Measurements from ENCODE around the gene CUX1.
"Not testable (repeated sequence)": the region's sequence is repeated elsewhere in the genome, so short reads cannot be mapped to it uniquely, and the experiment has no call there.

The CUX1 gene

DNA sequence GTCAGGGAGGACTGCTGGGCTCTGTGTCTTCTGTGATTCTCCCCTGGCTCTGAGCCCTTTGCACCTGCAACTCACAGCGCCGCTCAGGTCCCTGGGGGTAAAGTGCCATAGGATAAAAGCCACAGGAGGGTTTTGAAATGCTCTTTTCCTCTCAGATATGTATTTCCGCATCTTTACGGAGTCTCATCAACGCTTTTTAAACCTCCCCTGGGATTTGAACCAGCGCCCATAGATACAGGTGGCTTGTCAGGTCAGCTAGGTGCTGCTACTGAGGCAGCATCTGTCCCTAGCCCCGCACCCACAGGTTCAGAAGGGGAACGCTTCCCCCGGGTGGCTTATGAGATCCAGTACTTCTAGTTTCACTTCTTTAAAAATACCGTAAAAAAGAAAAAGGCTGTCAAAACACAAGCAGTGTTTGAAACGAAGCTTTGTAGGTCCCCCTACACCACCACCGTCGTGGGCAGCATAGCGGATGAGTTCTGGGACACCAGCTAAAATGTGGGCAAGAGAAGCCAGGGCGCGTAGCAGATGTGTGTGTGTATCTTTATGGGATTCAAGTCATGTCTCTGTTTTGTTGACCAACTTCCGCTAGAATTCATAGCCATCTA is 173.5 kb downstream of the CUX1 start:
- DNase-seq = no peak

DNA sequence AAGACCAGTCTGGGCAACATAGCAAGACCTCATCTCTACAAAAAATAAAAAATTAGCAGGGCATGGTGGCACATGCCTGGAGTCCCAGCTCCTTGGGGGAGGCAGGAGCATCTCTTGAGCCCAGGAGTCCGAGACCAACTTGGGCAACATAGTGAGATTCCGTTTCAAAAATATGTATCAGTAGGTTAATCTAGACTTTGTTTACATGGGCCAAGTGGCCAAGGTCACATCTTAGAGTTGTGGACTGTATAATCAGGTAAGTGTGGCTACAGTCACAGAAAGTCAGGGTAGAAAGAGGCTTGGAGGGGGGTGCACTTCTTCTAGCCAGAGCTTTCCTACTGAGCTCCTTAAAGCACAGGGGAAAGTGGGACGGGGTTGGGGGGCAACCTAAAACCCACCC is 174.4 kb downstream of the CUX1 start:
- DNase-seq = no peak

DNA sequence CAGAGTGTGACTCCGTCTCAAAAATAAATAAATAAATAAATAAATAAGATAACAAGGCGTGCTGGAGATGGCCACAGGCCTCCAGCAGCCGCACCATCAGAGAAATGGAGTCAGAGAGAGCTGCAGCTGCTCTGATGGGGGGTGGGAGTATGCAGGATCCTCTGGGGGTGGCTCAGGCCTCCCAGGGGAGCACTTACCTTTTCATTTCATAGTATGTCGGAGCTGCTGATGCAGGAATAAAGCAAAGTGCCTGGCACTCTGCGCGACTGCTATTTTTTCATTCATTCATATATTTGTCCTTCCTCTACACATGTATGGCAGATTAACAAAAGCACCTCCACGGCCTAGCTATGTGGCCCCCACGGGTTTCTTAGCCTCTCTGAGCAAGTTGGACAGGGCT is 175.9 kb downstream of the CUX1 start:
- no peak for DNase-seq

DNA sequence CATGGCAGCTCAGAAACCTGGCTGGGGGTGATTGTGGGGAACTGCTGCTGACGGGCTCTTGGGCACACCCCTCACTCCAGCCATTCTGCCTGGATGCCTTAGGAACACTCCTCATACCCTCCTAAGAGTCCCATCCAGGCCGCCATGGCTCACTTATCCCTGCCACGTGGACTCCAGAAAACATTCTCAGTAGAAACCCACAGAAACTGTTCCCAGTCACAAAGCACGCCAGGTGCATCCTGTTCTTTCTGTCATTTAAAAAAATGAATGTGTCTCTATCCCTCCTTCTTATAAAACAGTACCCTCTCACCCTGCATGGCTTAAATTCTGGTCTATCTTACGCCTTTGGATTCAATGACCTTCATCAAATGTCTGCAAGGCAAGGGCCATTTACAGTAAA is 177.7 kb downstream of the CUX1 start:
- no peak for DNase-seq

DNA sequence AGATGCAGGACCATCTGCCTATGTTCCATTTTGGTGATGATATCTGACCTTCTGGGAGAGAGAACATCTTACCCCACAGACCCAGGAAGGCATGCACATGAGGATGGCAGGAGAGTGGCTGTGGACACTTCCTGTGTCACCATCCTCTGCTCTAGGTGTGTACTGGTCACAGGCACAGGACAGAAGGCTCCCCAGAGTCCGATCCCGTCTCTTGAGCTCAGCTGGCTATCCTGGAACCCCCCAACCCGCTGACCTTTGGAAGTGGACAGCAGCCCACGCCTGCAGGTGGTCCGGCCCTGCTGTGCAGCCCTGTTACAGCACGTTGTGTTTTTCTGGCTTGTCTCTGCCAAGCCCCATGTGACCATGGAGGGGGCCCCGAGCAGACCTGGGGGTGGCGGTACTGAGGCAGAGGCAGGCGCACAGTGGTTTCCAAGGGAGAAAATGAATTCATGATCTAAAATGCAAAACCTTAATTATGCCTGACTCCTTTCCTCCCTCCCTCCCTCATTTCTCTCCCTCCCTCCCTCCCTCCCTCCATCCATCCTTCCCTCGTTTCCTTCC is 178.8 kb downstream of the CUX1 start:
- no peak for DNase-seq

DNA sequence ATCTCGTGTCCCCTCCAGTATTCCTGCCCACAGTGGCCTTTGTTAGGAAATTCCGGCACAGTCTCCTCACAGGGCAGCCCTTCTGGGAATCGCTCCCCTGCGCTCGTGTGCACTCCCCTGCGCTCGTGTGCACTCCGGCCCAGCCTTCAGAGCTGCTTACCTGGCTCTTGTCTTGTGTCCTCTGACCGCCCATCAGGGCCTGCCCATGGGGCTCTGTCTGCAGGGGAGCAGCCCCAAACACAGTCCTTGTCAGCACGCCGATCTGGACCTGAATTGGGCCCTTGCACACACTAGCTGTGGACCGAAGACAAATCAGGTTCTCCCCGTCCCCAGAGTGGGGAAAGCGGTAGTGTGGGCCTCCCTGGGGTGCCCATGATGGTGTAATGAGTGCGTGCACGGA is 179.4 kb downstream of the CUX1 start:
- no peak for DNase-seq

DNA sequence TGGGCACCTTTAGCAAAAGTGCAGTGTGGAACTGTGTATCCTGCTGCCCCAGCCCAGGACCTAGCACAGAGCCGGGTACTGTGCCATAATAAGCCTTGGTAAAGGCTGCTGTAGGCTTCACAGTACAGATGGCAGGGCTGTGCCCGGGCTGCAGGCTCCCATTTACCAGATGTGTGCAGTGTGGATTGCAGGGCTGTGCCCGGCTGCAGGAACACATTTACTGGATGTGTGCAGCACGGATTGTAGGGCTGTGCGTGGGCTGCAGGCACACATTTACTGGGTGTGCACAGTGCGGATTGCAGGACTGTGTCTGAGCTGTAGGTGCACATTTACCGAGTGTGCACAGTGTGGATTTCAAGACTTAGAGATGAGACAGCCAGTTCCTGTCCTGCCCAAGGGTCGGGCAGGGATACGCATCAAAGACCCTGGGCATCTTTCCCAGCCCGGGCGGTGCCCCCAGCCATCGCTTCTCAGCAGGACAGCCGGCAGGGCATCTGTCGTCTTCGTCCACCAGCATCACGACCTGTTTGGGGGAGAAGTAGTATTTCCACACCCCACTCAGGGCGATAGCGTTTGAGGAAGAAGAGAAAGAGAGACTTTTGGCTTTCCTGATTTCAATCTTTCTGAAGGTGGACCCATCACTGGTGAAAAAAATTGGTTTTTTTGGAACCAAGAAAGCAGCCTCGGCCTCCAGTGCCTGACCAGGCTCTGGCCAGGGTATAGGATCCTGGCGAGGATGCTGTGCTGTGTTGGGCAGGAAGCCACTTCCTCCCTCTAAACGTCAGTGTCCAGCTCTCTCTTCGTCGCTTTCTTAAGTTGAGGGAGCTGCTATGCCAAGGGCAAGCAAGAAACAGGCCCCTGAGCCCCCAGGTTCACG is 180.8 kb downstream of the CUX1 start:
- DNase-seq = no peak

DNA sequence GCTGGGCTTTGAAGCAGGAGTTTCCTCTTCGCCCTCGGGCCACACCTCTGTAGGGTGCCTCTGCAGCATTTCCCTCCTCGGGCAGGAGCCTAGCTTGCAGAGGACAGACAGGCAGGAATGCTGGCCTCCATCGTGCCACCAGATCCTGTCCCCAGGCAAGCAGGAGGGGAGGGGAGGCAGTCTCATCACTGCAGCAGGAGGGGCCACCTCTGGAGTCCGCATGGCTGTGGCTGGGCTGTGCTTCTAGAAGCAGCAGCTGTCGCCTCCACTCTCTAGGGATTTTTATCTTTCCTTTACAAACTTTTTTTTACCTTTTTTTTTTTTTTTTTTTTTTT is 181.4 kb downstream of the CUX1 start:
- DNase-seq = no peak

DNA sequence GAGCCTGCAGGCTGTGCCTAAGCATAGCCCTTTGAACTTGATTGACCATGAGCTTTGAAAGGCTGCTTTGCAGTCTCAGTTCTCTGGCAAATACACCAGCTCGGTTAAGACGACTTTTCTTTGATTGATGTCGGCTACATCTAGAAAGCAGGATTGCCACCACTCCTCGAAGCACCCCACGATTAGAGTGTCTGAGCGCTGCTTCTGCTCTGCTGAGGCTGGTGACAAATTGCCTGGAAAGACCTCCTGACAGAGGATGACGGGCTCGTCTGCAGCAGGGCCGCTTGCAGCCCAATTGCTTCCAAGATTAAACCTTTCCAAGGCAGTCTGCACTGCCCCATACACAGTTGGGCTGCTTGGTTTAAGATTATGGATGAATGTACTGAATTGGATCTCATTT is 182.0 kb downstream of the CUX1 start:
- DNase-seq = no peak

DNA sequence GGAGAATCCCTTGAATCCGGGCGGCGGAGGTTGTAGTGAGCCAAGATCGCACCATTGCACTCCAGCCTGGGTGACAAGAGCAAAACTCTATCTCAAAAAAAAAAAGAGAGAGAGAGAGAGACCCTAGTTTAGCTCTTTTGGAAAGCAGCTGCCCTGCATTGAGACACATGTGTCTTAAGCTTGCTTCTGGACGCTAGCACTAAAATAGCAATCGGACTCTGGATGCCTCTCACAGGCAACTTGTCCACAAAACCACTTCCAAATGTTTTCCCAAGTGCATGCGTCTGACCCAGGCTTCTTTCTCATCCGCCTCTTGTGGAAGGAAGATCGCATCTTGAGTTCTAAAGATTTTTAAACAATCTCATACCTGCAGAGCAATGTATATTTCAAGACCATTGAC is 182.7 kb downstream of the CUX1 start:
- DNase-seq = no peak

DNA sequence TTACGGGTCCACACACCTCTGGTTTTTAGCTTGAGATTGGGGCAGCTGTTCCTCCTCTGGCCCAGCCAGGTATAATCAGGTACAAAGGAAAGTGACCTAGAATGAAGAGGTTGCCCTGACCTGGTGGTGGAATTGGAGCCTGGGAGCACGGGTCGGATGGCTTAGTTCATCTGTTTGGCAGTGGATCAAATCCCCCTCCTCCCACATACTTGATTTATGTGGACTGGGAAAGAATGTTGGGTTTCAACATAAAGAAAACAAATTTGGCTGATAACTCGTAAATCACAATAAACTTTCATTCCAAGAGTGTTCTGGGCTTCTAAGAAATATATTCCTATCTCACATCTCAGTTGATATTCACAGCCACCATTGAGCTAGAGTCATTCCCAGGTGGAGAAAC is 186.8 kb downstream of the CUX1 start:
- DNase-seq = no peak

DNA sequence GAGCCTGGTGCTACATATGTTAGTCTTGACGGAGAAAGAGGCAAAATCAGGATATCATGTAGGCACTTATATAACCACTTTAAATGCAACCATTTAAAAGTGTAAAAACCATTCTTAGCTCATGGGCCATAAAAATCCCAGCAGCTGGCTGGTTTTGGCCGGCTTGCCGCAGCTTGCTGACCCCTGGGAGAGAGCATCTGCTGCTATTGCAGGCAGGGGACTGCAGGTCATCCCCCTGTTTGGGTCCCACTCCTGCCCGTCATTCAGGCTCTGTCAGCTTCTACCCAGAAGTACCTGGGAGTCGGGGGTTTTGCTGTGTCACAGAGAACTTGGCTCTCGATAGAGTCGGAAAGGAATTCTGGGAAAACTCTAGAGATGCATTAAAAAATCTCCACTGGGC is 187.4 kb downstream of the CUX1 start:
- no peak for DNase-seq

DNA sequence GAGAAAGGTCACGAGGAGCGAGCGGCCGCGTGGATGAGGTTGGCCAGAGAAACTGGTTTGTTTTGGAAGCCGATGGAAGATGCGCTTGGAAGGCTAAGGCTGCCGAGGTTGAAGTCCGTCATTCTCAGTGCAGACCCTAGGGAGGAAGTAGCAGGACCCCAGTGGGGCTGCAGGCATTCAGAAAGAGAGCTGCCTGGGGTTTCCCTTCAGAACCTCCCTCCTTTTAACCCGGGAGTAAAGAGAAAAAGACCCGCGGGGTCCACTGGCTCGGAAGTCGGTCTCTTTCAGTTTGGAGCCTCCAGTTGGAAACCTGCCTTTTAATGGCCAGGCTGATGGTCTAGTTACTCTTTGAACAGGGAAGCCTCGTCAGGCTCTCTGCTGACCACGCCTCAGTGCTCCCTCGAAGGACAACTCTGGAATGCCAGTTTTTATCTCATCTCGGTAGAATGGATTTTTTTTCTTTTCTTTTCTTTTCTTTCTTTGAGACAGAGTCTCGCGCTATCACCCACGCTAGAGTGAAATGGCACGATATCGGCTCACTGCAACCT is 188.6 kb downstream of the CUX1 start:
- DNase-seq = no peak

DNA sequence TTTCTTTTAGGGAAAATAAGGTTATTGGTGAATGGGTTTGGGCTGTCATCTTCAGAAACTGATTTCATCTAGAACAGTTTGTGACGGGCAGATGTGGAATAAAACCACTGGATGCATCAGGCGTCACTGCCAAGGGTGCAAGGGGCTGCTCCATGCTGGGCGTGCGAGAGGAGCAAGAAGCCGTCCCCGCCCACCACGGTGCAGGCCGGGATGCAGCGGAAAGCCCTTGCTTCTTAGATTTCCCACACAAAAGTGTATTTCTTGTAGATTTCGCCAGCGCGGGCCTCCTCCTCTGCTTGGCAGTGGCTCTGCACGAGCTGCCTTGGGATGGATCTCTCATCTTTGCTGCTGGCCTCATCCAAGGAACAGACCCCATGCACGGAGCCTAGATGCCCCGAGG is 189.3 kb downstream of the CUX1 start:
- DNase-seq = no peak

DNA sequence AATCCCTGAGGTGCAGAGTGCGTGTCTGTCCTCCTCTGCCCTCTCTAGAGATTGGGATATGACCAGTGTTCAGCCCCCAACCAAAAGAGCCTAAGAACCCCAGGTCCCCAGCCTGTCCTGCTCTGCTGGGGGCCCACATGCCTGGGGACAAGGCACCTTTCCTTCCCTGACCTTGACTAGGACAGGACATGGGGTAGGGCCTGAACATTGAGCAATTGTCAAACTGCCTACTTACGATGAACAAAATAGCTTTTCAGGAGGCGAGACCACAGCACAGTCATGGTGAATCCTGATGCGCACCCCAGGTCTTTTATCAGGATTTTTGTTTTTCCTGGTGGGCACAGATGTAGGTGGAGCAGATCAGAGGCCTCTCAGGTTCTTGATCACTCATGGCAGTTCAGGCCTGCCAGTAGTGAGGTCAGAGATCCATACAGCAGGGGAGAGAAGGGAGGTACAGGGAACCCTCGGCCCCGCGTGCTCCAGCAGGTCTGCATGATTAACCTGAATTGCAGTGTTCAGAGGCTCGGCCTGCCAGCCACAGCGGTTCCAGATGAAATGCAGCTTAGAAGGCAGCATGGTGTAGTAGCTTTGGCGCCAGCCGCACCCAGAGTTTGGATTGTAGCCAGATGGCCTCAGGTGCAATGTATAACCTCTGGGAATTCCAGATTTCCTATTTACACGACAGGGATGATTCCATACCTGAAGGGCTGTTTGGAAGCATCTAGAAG is 191.3 kb downstream of the CUX1 start:
- no peak for DNase-seq

DNA sequence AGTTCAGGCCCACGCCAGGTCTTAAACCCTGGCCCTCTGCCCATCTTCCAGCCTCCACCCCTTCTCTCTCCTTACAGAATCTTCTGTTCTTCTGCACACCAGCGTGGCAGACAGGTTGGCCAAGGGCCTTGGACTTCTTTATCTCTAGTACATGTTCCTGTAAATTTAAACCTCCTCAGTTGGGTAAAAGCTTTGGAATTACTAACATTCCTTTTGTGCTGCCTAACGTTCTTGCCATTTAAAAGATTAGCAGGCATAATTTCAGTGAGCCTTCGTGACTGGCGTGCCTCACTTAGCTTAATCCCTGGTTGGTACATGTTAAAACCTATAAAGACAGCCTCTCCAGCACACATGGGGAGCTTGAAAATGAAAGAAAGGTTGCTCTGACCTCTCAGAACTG is 192.2 kb downstream of the CUX1 start:
- DNase-seq = no peak

DNA sequence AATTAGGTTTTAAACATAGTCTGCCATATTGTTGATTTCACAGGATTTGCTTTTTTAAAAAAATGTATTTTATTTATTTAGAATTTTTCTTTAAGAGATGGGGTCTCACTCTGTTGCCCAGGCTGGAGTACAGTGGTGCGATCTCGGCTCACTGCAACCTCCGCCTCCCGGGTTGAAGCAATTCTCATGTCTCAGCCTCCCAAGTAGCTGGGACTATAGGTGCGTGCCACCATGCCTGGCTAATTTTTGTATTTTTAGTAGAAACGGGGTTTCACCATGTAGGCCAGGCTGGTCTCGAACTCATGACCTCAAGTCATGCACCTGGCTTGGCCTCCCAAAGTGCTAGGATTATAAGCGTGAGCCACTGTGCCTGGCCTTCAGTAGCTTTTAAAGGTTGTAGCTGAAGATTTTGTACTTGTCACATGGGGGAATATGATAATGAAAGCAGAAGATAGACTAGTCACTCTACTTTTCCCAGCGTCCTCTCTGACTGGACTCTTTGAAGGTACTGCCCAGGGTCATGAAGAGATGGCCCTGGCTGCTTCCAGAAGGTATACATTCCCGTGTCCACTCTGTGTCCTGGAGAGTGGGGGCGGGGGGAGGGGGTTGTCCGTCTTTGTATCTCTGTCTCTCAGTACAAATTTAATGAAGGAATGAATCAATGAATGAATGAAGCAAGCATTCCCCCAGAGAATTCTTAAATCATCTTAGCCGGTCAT is 194.8 kb downstream of the CUX1 start:
- DNase-seq = not testable (repeated sequence)

DNA sequence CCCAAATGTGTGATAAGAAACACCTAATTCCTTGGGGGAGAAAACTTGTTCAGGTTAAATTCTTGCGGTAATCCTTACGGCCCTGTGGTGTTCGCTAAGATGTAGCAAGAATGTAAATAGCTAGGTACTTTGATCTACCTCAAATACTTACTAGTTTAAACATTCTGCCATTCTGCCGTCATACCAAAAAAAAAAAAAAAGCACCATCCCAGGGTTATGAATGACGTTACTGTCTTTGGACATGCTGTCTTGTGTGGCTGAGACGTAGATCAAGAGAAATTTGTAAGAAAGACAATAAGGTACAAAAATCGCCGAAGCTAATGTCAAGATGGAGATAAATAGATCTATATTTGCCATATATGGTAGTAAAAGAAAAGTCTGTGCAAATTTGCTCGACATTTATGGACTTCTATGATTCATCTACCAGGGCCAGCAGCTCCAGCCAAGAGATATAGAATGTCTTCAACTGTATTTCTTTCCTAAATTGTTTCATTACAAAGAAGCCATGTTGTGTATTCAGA is 195.6 kb downstream of the CUX1 start:
- DNase-seq = no peak

DNA sequence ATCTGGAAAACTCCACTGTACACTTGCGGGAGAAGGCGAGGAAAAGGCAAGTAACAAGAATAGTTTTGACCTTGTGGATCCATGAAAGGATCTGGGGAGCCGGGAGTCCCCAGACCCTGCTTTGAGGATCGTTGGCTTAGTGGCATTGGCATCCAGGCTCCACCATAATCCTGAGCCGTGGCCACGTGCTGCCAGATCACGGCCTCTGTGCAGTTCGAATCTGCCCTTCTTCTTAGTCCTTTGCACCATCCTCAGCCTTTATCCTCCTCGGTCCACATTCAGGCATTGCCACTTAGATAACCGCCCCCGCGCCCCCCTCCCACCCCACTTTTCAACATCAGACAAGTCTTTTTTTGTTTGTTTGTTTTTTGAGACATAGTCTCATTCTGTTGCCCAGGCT is 201.4 kb downstream of the CUX1 start:
- no peak for DNase-seq

DNA sequence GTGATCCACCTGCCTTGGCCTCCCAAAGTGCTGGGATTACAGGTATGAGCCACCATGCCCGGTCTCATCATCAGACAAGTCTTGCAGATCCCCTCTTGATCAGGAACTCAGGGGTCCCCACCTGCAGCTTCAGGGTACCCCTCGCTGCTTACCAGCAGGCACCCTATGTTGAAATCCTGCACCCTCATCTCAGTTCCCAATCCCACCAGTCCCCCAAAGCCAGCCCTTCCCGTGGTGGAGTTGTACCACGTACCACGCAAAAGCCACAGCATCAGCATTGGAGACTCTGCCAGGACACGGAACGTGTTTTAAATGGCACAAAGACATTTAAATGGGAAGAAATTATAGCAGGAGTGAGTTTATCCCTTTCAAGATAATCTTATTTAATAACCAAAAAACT is 202.0 kb downstream of the CUX1 start:
- no peak for DNase-seq

DNA sequence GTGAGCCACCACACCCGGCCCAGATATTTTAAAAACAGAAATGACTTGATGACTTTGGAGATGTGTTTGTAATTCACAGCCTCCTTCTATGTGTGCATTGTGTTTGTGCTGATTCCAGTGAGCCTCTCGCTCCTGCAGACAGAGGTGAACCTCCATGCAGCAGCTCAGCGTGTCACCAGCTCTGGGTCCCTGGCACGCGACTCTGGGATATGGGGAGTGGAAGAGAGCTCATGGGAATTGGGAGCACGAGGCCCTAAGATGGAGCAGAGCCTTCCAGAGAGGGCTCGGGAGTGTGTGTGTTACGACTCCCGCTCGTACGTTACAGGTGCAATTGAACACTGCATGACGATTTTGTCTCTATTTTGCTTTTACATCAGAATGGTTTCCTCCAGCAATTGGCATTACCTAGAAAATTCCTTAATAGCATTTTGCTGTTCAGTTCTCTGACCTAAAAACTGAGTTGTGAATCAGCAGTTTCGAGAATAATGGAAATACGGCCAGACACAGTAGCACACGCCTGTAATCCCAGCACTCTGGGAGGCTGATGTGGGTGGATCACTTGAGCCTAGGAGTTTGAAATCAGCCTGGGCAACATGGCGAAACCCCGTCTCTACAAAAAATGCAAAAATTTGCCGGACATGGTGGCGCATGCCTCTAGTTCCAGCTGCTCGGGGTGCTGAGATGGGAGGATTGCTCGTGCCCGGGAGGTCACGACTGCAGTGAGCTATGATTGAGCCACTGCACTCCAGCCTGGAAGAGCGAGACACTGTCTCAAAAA is 204.6 kb downstream of the CUX1 start:
- no peak for DNase-seq

Measured in 8988T (cell line).